RKO (cell line): ENCODE data around the gene TCP11L2.
"Not testable (repeated sequence)": the region's sequence is repeated elsewhere in the genome, so short reads cannot be mapped to it uniquely, and the experiment has no call there.

Experiments
- DNase-seq: peaks from one replicate; pipeline ENCODE4 v3.0.0-alpha.2; 2016; ENCODE audit warnings: low spot score

TCP11L2 gene

GRCh38 chr12:106307181-106307580 is 4.6 kb downstream of the TCP11L2 start:
- DNase-seq, result no peak

GRCh38 chr12:106308121-106308520 is 5.6 kb downstream of the TCP11L2 start:
- no peak for DNase-seq

GRCh38 chr12:106308611-106309010 is 6.1 kb downstream of the TCP11L2 start:
- DNase-seq, result no peak

- no peak for DNase-seq
Observed at GRCh38 chr12:106309671-106310505, 7.4 kb downstream of the TCP11L2 start.

GRCh38 chr12:106310687-106311086 is 8.2 kb downstream of the TCP11L2 start:
- DNase-seq, result no peak

GRCh38 chr12:106311139-106311538 is 8.6 kb downstream of the TCP11L2 start:
- DNase-seq, result no peak

GRCh38 chr12:106313413-106313812 is 10.9 kb downstream of the TCP11L2 start:
- not testable (repeated sequence) for DNase-seq

- DNase-seq, result no peak
Observed at GRCh38 chr12:106315523-106315922, 13.0 kb downstream of the TCP11L2 start.

GRCh38 chr12:106317406-106318082 is 15.0 kb downstream of the TCP11L2 start:
- DNase-seq, result no peak

- DNase-seq, result no peak
Observed at GRCh38 chr12:106321139-106321850, 18.8 kb downstream of the TCP11L2 start.

GRCh38 chr12:106323537-106323936 is 21.0 kb downstream of the TCP11L2 start:
- DNase-seq, result no peak

GRCh38 chr12:106327309-106327869 is 24.9 kb downstream of the TCP11L2 start:
- DNase-seq, result no peak

- no peak for DNase-seq
Observed at GRCh38 chr12:106328735-106329134, 26.2 kb downstream of the TCP11L2 start.

GRCh38 chr12:106329231-106329982 is 26.9 kb downstream of the TCP11L2 start:
- no peak for DNase-seq

GRCh38 chr12:106331599-106331998 is 29.1 kb downstream of the TCP11L2 start:
- no peak for DNase-seq

GRCh38 chr12:106332536-106332935 is 30.0 kb downstream of the TCP11L2 start:
- no peak for DNase-seq

- DNase-seq, result no peak
Observed at GRCh38 chr12:106333010-106333409, 30.5 kb downstream of the TCP11L2 start.

- no peak for DNase-seq
Observed at GRCh38 chr12:106333756-106334155, 31.2 kb downstream of the TCP11L2 start.

- no peak for DNase-seq
Observed at GRCh38 chr12:106341086-106341877, 38.7 kb downstream of the TCP11L2 start.

- DNase-seq, result peak; percentile 3
Observed at GRCh38 chr12:106342397-106343213, 40.1 kb downstream of the TCP11L2 start.
